SK-N-SH (cell line): ENCODE measurements around the gene NOB1. TPM values are rescaled to one million over a fixed set of nuclear protein-coding genes. Genes with fewer than 3 reads are reported as not detected.

Source experiments
- CTCF ChIA-PET: fragments of 300-600, 350-600 bp; formaldehyde crosslinking; extraction: SDS; loops from one replicate; lab custom pipeline; 2021; lab: Yijun Ruan, JAX
- POLR2A ChIA-PET: fragments of 350-600 bp; sonication (Branson Sonifier 250); formaldehyde crosslinking; extraction: SDS; loops from one replicate; lab custom pipeline; 2020; ENCODE audit warnings: antibody characterized with exemption, inconsistent platforms; lab: Yijun Ruan, JAX
- DNase-seq: peaks from one replicate; pipeline ENCODE4 v3.0.0; 2012
- H2AFZ ChIP-seq: fragments of 200-600 bp; sonication (generic); 2 replicates; pipeline ENCODE4 v1.8.1; 2016; ENCODE audit warnings: antibody characterized with exemption, mild to moderate bottlenecking, low read depth
- H3F3A ChIP-seq: fragments of 200-600 bp; sonication (generic); replicated peaks from 2 replicates; pipeline ENCODE3; 2016; ENCODE audit warnings: antibody characterized with exemption, mild to moderate bottlenecking; ENCODE audit not compliant: insufficient read depth
- H3K27ac ChIP-seq, 2 experiments: fragments of 200-500 bp in 1 of 2; fragments of 200-600 bp in 1 of 2; sonication (Bioruptor generic) in 1 of 2; sonication (generic), shearing (Covaris generic) in 1 of 2; 2 replicates each; pipeline versions ENCODE4 v1.5.1 to v1.6.1; 2014 to 2016; ENCODE audit warnings: low read depth in 2 of 2, inconsistent platforms in 1 of 2, low read length in 1 of 2, mild to moderate bottlenecking in 1 of 2, mixed read lengths in 1 of 2
- H3K27me3 ChIP-seq: fragments of 200-600 bp; sonication (generic), shearing (Covaris generic); 2 replicates; pipeline ENCODE4 v1.6.1; 2016; ENCODE audit warnings: mixed run types; ENCODE audit not compliant: insufficient read depth
- H3K36me3 ChIP-seq, 2 experiments: fragments of 200-500 bp in 1 of 2; fragments of 200-600 bp in 1 of 2; sonication (Bioruptor generic) in 1 of 2; sonication (generic) in 1 of 2; replicated peaks in 1 of 2; 2 replicates each; pipeline versions ENCODE3 to v1.5.1; 2014 to 2016; ENCODE audit warnings: low read length in 1 of 2, mild to moderate bottlenecking in 1 of 2; ENCODE audit not compliant: insufficient read depth in 2 of 2, control insufficient read depth in 1 of 2
- H3K4me1 ChIP-seq, 2 experiments: fragments of 200-500 bp in 1 of 2; fragments of 200-600 bp in 1 of 2; sonication (Bioruptor generic) in 1 of 2; sonication (generic), shearing (Covaris generic) in 1 of 2; 2 replicates each; pipeline versions ENCODE4 v1.5.1 to v1.6.1; 2014 to 2016; ENCODE audit warnings: low read depth in 1 of 2, low read length in 1 of 2, mixed run types in 1 of 2; ENCODE audit not compliant: insufficient read depth in 2 of 2, control insufficient read depth in 1 of 2
- H3K4me2 ChIP-seq: fragments of 200-600 bp; sonication (generic), shearing (Covaris generic); 2 replicates; pipeline ENCODE4 v1.6.1; 2017; ENCODE audit warnings: mixed run types
- H3K4me3 ChIP-seq, 2 experiments: fragments of 200-500 bp in 1 of 2; fragments of 200-600 bp in 1 of 2; sonication (Bioruptor generic) in 1 of 2; sonication (generic), shearing (Covaris generic) in 1 of 2; 2 replicates each; pipeline versions ENCODE4 v1.5.1 to v1.8.1; 2014 to 2016; ENCODE audit warnings: low read depth in 2 of 2, inconsistent platforms in 1 of 2, low read length in 1 of 2, mild to moderate bottlenecking in 1 of 2, mixed read lengths in 1 of 2, moderate library complexity in 1 of 2
- H3K79me2 ChIP-seq: fragments of 200-600 bp; sonication (generic); 2 replicates; pipeline ENCODE4 v1.8.1; 2017; ENCODE audit warnings: mild to moderate bottlenecking; ENCODE audit not compliant: insufficient read depth
- H3K9ac ChIP-seq: fragments of 200-600 bp; sonication (generic); 2 replicates; pipeline ENCODE4 v1.6.1; 2017; ENCODE audit warnings: mixed run types
- H3K9me2 ChIP-seq: fragments of 200-600 bp; sonication (generic); 2 replicates; pipeline ENCODE4 v1.6.1; 2017; ENCODE audit warnings: mixed run types
- H3K9me3 ChIP-seq: fragments of 200-600 bp; sonication (generic); 2 replicates; pipeline ENCODE4 v1.6.1; 2017; ENCODE audit warnings: mixed run types, mild to moderate bottlenecking, moderate library complexity
- H4K20me1 ChIP-seq: fragments of 200-600 bp; sonication (generic); 2 replicates; pipeline ENCODE4 v1.6.1; 2017; ENCODE audit warnings: mild to moderate bottlenecking, mixed run types; ENCODE audit not compliant: insufficient read depth
- POLR2AphosphoS5 ChIP-seq: IDR thresholded peaks from 2 replicates; pipeline ENCODE4 v1.6.1; 2012; ENCODE audit warnings: low read depth, low read length
- TCF12 ChIP-seq: IDR thresholded peaks from 2 replicates; pipeline ENCODE4 v1.4.0; 2012
- USF1 ChIP-seq: IDR thresholded peaks from 2 replicates; pipeline ENCODE4 v1.4.0; 2012; ENCODE audit warnings: low read depth, borderline replicate concordance
- WGBS: methylation state at CpG from one replicate; pipeline ENCODE4 v1.1.6; 2017; ENCODE audit warnings: low lambda C conversion rate; 5-methylcytosine and 5-hydroxymethylcytosine counted together
- polyA plus RNA-seq, 3 experiments: library from polyadenylated mRNA; depleted of rRNA; stranded (reverse); fragments of >200 nt; gene quantifications; 2 replicates each; pipeline ENCODE4 v1.2.3, GENCODE V29; 2012
- TF ChIP-seq, protein P1 (sequence below): IDR thresholded peaks from 2 replicates; pipeline ENCODE4 v1.6.1; 2012; ENCODE audit warnings: mild to moderate bottlenecking, low read depth, low read length, moderate library complexity
- TF ChIP-seq, protein P2 (sequence below): fragments of 200-600 bp; sonication (generic); IDR thresholded peaks from 2 replicates; pipeline ENCODE4 v1.6.1; 2017; ENCODE audit warnings: antibody characterized with exemption, mild to moderate bottlenecking, moderate library complexity

NOB1 gene
- polyA plus RNA-seq, 1 of the 3 experiments (the other 2 are of a cell fraction) = 86.3 TPM

GRCh38 chr16:69763599-69763942 is 8.8 kb upstream of the NOB1 start (continued):
- TF ChIP-seq, protein P1, sequence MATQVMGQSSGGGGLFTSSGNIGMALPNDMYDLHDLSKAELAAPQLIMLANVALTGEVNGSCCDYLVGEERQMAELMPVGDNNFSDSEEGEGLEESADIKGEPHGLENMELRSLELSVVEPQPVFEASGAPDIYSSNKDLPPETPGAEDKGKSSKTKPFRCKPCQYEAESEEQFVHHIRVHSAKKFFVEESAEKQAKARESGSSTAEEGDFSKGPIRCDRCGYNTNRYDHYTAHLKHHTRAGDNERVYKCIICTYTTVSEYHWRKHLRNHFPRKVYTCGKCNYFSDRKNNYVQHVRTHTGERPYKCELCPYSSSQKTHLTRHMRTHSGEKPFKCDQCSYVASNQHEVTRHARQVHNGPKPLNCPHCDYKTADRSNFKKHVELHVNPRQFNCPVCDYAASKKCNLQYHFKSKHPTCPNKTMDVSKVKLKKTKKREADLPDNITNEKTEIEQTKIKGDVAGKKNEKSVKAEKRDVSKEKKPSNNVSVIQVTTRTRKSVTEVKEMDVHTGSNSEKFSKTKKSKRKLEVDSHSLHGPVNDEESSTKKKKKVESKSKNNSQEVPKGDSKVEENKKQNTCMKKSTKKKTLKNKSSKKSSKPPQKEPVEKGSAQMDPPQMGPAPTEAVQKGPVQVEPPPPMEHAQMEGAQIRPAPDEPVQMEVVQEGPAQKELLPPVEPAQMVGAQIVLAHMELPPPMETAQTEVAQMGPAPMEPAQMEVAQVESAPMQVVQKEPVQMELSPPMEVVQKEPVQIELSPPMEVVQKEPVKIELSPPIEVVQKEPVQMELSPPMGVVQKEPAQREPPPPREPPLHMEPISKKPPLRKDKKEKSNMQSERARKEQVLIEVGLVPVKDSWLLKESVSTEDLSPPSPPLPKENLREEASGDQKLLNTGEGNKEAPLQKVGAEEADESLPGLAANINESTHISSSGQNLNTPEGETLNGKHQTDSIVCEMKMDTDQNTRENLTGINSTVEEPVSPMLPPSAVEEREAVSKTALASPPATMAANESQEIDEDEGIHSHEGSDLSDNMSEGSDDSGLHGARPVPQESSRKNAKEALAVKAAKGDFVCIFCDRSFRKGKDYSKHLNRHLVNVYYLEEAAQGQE = no peak
- TF ChIP-seq, protein P2, sequence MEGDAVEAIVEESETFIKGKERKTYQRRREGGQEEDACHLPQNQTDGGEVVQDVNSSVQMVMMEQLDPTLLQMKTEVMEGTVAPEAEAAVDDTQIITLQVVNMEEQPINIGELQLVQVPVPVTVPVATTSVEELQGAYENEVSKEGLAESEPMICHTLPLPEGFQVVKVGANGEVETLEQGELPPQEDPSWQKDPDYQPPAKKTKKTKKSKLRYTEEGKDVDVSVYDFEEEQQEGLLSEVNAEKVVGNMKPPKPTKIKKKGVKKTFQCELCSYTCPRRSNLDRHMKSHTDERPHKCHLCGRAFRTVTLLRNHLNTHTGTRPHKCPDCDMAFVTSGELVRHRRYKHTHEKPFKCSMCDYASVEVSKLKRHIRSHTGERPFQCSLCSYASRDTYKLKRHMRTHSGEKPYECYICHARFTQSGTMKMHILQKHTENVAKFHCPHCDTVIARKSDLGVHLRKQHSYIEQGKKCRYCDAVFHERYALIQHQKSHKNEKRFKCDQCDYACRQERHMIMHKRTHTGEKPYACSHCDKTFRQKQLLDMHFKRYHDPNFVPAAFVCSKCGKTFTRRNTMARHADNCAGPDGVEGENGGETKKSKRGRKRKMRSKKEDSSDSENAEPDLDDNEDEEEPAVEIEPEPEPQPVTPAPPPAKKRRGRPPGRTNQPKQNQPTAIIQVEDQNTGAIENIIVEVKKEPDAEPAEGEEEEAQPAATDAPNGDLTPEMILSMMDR = no peak
- no peak for TF ChIP-seq TCF12

GRCh38 chr16:69762814-69763598 is 8.3 kb upstream of the NOB1 start:
- peaks cover 48% of the 10 kb centered on the region for H3K79me2 ChIP-seq
- POLR2A ChIA-PET = interaction anchor here (0.6 to 1.0 kb wide), 2 partner anchors 8 to 929 kb away, joined by 4 to 7 read pairs; partner anchors contain the start of gene NOB1
- peak overlapping the region; percentile 59 for H3K4me2 ChIP-seq

More at GRCh38 chr16:69762814-69763598, 8.3 kb upstream of the NOB1 start:
- Histone ChIP-seq H3F3A (peaks cover 2% of the 10 kb centered on the region), H3K9me2 (no peaks in the 10 kb centered on the region), H3K4me1 (no peaks in the 10 kb centered on the region; a peak in 1 of 4 replicates), H3K9me3 (no peaks in the 10 kb centered on the region), H4K20me1 (no peaks in the 10 kb centered on the region), H3K36me3 (no peaks in the 10 kb centered on the region), H3K4me3 (peak overlapping the region; percentile 73 to 99), H3K9ac (peak overlapping the region; percentile 98), H2AFZ (peak overlapping the region; percentile 96), H3K27ac (peak overlapping the region; percentile 72 to 86), H3K27me3 (no peaks in the 10 kb centered on the region)
- 23% methylated on average over 14 of the region's 14 CpGs for WGBS
- TF ChIP-seq USF1 (no peak), POLR2AphosphoS5 (0 out of 2 replicates have a peak, but pooled peaks have one; percentile 0)
- TF ChIP-seq, protein P1 = 0 out of 2 replicates have a peak, but pooled peaks have one; percentile 37
- no peak for DNase-seq
- CTCF ChIA-PET = interaction anchor here (0.9 to 1.8 kb wide), 4 partner anchors 9 to 366 kb away, joined by 3 to 8 read pairs (median 4); partner anchors contain the start of gene NOB1
